ENCODE measurements around the gene SLC16A10.

- TF ChIP-seq EZH2 (IDR thresholded peaks at IDR 0.05) (no peak), POLR2AphosphoS5 (IDR thresholded peaks at IDR 0.05; ENCODE audit: borderline replicate concordance, low read depth, low read length) (no peak), FOXP2 (optimal IDR thresholded peaks at IDR 0.05; ENCODE audit: control extremely low read depth, extremely low read length, insufficient read depth) (no peak)
Observed at GRCh38 chr6:111119571-111120329, 32.4 kb downstream of the SLC16A10 start.
